ENCODE data around the gene BLOC1S5. TPM values are rescaled to one million over a fixed set of nuclear protein-coding genes. Genes with fewer than 3 reads are reported as not detected.

The BLOC1S5 gene
- total and polyA plus RNA-seq, 2 experiments from 2014 or later = 10.2 to 10.8 TPM

- no peaks in the 10 kb centered on the region for H3K27me3 ChIP-seq
- H3K9me3 ChIP-seq (ENCODE audit: low read depth) = no peaks in the 10 kb centered on the region
- H3K4me1 ChIP-seq (ENCODE audit: low read depth) = no peaks in the 10 kb centered on the region
- TF ChIP-seq, protein P1, sequence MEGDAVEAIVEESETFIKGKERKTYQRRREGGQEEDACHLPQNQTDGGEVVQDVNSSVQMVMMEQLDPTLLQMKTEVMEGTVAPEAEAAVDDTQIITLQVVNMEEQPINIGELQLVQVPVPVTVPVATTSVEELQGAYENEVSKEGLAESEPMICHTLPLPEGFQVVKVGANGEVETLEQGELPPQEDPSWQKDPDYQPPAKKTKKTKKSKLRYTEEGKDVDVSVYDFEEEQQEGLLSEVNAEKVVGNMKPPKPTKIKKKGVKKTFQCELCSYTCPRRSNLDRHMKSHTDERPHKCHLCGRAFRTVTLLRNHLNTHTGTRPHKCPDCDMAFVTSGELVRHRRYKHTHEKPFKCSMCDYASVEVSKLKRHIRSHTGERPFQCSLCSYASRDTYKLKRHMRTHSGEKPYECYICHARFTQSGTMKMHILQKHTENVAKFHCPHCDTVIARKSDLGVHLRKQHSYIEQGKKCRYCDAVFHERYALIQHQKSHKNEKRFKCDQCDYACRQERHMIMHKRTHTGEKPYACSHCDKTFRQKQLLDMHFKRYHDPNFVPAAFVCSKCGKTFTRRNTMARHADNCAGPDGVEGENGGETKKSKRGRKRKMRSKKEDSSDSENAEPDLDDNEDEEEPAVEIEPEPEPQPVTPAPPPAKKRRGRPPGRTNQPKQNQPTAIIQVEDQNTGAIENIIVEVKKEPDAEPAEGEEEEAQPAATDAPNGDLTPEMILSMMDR (IDR thresholded peaks at IDR 0.05; ENCODE audit: low read depth, low read length) = no peak
- DNase-seq (ENCODE audit: low read depth in 1 of 2, low spot score in 1 of 2) = no peak
- no peak overlapping the region for H3K4me3 ChIP-seq
- H3K27ac ChIP-seq = no peak overlapping the region
- H3K36me3 ChIP-seq = no peaks in the 10 kb centered on the region
These were observed 93.6 kb downstream of the BLOC1S5 start for GRCh38 chr6:7970616-7971015.

Other genes with a start within 250 kb of the BLOC1S5 start
- gene TXNDC5, start 153.6 kb downstream of the BLOC1S5 start, total RNA-seq = 73.1 and 104 TPM in 2 replicates
- 86.1 and 111 TPM in 2 replicates for gene TXNDC5, start 153.6 kb downstream of the BLOC1S5 start, polyA plus RNA-seq
- 11.5 and 55.8 TPM in 2 replicates for gene EEF1E1, start 38.2 kb upstream of the BLOC1S5 start, total RNA-seq
- 62.9 and 87.8 TPM in 2 replicates for gene EEF1E1, start 38.2 kb upstream of the BLOC1S5 start, polyA plus RNA-seq